ENCODE measurements around the gene TMEM132A.

TMEM132A gene

DNA sequence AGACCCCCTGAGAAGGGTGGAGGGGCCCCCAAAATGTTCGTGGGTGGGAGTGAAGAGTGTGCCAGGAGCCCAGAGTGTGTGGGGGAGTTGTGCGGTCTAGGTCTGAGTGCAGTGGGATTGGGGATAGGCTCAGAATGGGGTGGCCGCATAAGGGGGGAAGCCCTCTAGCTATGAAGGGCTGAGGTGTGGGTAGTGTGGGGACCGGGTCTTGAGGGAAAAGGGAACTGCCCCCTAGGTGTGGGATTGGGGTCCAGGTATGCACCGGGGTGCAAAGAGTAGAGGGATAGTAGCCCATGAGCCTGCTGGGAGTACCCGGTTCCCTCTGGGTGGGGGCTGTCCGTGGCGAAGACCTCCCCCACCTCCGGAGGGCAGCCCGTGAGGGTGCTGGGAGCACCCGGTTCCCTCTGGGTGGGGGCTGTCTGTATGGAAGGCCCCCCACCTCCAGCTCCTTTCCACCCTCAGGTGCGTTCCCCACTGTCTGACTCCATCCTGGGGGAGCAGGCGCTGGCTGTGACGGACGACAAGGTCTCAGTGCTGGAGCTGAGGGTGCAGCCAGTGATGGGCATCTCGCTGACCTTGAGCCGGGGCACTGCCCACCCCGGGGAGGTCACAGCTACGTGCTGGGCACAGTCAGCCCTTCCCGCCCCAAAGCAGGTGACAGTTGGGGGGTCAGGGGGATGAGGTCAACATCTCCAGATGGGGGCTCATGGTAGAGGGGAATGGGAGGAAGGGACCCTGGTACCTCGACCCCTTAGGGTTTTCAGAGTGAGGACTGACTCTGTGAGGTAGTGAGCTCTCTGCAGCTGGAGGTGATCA, 10.7 kb downstream of the TMEM132A start:
- H3K27ac ChIP-seq = no peak overlapping the region
- TF ChIP-seq, protein P1, sequence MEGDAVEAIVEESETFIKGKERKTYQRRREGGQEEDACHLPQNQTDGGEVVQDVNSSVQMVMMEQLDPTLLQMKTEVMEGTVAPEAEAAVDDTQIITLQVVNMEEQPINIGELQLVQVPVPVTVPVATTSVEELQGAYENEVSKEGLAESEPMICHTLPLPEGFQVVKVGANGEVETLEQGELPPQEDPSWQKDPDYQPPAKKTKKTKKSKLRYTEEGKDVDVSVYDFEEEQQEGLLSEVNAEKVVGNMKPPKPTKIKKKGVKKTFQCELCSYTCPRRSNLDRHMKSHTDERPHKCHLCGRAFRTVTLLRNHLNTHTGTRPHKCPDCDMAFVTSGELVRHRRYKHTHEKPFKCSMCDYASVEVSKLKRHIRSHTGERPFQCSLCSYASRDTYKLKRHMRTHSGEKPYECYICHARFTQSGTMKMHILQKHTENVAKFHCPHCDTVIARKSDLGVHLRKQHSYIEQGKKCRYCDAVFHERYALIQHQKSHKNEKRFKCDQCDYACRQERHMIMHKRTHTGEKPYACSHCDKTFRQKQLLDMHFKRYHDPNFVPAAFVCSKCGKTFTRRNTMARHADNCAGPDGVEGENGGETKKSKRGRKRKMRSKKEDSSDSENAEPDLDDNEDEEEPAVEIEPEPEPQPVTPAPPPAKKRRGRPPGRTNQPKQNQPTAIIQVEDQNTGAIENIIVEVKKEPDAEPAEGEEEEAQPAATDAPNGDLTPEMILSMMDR (conservative IDR thresholded peaks at IDR 0.05) = no peak

DNA sequence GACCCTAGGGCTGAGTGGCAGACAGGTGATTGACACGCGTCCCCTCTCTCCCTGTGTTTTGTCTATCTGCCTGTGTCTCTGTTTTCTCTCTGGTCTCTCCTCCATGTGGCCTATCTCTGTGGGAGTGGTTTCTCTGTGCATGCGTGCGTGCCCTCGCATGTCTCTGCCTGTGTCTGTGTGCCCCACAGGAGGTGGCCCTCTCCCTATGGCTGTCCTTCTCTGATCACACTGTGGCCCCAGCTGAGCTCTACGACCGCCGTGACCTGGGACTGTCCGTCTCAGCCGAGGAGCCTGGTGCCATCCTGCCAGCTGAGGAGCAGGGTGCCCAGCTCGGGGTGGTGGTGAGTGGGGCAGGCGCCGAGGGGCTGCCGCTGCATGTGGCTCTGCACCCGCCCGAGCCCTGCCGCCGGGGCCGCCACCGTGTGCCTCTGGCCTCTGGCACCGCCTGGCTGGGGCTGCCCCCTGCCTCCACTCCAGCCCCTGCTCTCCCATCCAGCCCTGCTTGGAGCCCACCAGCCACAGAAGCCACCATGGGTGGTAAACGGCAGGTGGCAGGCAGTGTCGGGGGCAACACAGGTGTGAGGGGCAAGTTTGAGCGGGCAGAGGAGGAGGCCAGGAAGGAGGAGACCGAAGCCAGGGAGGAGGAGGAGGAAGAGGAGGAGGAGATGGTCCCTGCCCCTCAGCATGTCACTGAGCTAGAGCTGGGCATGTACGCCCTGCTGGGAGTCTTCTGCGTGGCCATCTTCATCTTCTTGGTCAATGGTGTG, 11.6 kb downstream of the TMEM132A start:
- no peak overlapping the region for H3K27ac ChIP-seq
- TF ChIP-seq, protein P1 (conservative IDR thresholded peaks at IDR 0.05) = no peak

DNA sequence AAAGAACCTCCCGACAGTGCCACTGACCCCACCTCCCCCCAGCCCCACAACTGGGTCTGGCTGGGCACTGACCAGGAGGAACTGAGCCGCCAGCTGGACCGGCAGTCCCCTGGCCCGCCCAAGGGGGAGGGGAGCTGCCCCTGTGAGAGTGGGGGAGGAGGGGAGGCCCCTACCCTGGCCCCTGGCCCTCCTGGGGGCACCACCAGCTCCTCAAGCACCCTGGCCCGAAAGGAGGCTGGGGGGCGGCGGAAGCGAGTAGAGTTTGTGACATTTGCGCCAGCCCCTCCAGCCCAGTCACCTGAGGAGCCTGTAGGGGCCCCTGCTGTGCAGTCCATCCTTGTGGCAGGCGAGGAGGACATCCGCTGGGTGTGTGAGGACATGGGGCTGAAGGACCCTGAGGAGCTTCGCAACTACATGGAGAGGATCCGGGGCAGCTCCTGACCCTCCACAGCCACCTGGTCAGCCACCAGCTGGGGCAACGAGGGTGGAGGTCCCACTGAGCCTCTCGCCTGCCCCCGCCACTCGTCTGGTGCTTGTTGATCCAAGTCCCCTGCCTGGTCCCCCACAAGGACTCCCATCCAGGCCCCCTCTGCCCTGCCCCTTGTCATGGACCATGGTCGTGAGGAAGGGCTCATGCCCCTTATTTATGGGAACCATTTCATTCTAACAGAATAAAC, 12.3 kb downstream of the TMEM132A start:
- H3K27ac ChIP-seq = no peak overlapping the region
- TF ChIP-seq, protein P1 (conservative IDR thresholded peaks at IDR 0.05) = no peak

DNA sequence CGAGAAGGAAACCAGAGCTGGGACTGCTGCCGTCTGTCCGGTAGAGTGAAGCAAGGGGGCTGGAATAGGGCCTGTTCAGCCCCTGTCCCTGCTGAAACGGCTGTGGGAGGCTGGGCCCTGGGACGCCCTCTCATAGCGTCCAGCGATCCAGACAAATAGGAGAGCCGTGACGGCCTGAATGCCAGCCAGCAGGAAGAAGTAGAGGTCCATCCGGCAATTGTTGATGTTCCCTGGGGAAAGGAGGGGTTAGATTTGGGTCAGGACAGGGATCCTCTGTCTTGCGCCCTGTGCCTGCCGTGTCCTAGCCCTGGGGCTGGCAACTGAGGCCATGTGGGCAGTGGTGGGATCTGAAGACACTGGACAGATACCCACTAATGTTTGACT, 12.9 kb downstream of the TMEM132A start:
- TF ChIP-seq, protein P1 (conservative IDR thresholded peaks at IDR 0.05) = no peak
- H3K27ac ChIP-seq = no peak overlapping the region

DNA sequence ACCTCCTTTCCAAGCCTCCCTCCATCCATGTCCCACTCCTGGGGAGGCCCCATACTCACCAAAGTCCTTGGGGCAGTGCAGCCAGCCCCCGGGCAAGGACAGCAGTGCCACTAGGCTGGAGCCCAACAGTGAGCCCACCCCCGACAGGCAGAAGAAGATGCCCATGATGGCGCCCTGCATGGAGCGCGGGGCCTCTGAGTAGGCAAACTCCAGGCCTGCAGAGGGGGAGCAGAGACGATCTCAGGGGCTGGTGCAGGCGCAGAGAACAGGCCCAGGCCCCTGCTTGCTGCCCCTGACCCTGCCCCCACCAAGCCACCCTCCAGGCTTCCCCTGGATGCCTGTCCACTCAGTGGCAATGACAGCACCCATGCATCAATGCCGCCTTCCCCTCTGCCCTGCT, 13.6 kb downstream of the TMEM132A start:
- TF ChIP-seq, protein P1 (conservative IDR thresholded peaks at IDR 0.05) = no peak
- H3K27ac ChIP-seq = no peak overlapping the region

DNA sequence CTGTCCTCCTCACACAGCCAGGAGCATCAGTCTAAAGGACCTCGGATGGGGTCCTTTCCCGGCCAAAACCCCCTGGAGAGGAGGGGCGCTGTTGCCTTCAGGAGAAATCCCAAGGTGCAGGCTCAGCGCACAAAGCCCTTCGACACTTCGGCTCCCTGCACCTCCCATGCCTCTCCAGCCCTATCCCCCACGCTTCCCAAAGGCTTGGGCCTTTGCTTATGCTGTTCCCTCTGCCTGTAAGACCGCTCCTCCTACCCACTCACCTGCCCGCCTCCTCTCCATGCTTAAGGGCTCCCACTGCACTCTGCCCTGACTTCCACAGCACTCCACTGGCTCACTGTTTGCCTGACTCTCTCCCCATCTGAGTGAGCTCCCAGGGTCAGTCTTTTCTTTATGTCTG, 14.2 kb downstream of the TMEM132A start:
- TF ChIP-seq, protein P1 (conservative IDR thresholded peaks at IDR 0.05) = no peak
- H3K27ac ChIP-seq = no peak overlapping the region

DNA sequence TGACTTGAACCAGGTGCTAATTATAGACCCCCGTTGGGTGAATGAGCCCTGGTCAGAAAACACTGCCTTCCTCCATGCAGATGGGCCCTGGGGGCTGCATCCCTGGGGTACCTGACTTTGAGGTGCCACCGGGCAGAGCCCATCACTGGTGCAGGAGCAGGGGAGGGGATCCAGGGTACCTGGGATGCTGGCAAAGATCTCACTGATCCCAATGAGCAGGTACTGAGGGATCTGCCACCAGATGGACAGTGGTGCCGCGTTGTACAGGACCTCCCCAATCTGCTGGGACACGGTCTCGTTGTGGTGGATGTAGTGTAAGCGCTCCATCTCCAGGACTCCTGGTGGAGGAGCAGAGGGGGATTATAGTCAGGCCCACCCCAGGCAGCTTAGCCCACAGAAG, 15.0 kb downstream of the TMEM132A start:
- no peak overlapping the region for H3K27ac ChIP-seq
- TF ChIP-seq, protein P1 (conservative IDR thresholded peaks at IDR 0.05) = no peak

All from VCaP (cell line).